Right lung (tissue), 5 donors: ENCODE results near the gene LMO3. TPM values are rescaled to one million over a fixed set of nuclear protein-coding genes. Genes with fewer than 3 reads are reported as not detected.
"Not testable (repeated sequence)": the region's sequence is repeated elsewhere in the genome, so short reads cannot be mapped to it uniquely, and the experiment has no call there.

Experiments used
- DNase-seq, 2 donors: peaks; one replicate each; pipeline ENCODE4 v3.0.0-alpha.2; 2013
- polyA plus RNA-seq, 5 donors: library from polyadenylated mRNA; unstranded; fragments of 120-200 nt; gene quantifications; one replicate each; pipeline versions ENCODE4 v1.2.1 to v1.2.3, GENCODE V29; 2013; ENCODE audit warnings: inconsistent platforms in 1 of 5, low replicate concordance in 1 of 5; ENCODE audit not compliant: insufficient read length in 5 of 5, insufficient read depth in 1 of 5

The LMO3 gene
- polyA plus RNA-seq, 5 donors, result 7.7 to 12.2 (median 10.8) TPM

- DNase-seq, result no peak
Measured at GRCh38 chr12:16555630-16556029, 50.3 kb downstream of the LMO3 start.

- DNase-seq, result no peak
Measured at GRCh38 chr12:16553457-16553856, 52.5 kb downstream of the LMO3 start.

- DNase-seq, result no peak
Measured at GRCh38 chr12:16552301-16552700, 53.7 kb downstream of the LMO3 start.

- DNase-seq, result no peak
Measured at GRCh38 chr12:16545836-16546235, 60.1 kb downstream of the LMO3 start.

- no peak for DNase-seq
Measured at GRCh38 chr12:16542586-16542985, 63.4 kb downstream of the LMO3 start.

- DNase-seq, result not testable (repeated sequence)
Measured at GRCh38 chr12:16537652-16538051, 68.3 kb downstream of the LMO3 start.

GRCh38 chr12:16531621-16532020, 74.3 kb downstream of the LMO3 start:
- DNase-seq, result no peak

GRCh38 chr12:16530268-16530850, 75.6 kb downstream of the LMO3 start:
- no peak for DNase-seq

- DNase-seq, result no peak
Measured at GRCh38 chr12:16526693-16527092, 79.3 kb downstream of the LMO3 start.

GRCh38 chr12:16524378-16524777, 81.6 kb downstream of the LMO3 start:
- DNase-seq, result no peak

- DNase-seq, result no peak
Measured at GRCh38 chr12:16523951-16524331, 82.0 kb downstream of the LMO3 start.

- DNase-seq, result no peak
Measured at GRCh38 chr12:16523284-16523950, 82.5 kb downstream of the LMO3 start.

- no peak for DNase-seq
Measured at GRCh38 chr12:16520328-16520727, 85.6 kb downstream of the LMO3 start.

- DNase-seq, result no peak
Measured at GRCh38 chr12:16515666-16516065, 90.3 kb downstream of the LMO3 start.

- DNase-seq, result no peak
Measured at GRCh38 chr12:16513231-16513630, 92.7 kb downstream of the LMO3 start.

- DNase-seq, result no peak
Measured at GRCh38 chr12:16509411-16509810, 96.6 kb downstream of the LMO3 start.

GRCh38 chr12:16506394-16506793, 99.6 kb downstream of the LMO3 start:
- DNase-seq, result no peak

- DNase-seq, result no peak
Measured at GRCh38 chr12:16504200-16504599, 101.8 kb downstream of the LMO3 start.

- no peak for DNase-seq
Measured at GRCh38 chr12:16499611-16500010, 106.4 kb downstream of the LMO3 start.
